DOHH2 (cell line): ENCODE results near the gene SNHG17.
"Not testable (repeated sequence)": the region's sequence is repeated elsewhere in the genome, so short reads cannot be mapped to it uniquely, and the experiment has no call there.

Experiments
- CTCF ChIP-seq: fragments of 200-600 bp; sonication (generic); IDR thresholded peaks from one replicate; pipeline ENCODE4 v1.5.1; 2014; ENCODE audit warnings: antibody characterized with exemption, mild to moderate bottlenecking, low read depth, low read length; ENCODE audit not compliant: poor library complexity, severe bottlenecking
- EZH2phosphoT487 ChIP-seq: fragments of 200-600 bp; sonication (generic); IDR thresholded peaks from 2 replicates; pipeline ENCODE4 v1.6.1; 2017; ENCODE audit warnings: borderline replicate concordance, mild to moderate bottlenecking, antibody characterized with exemption, low read length, moderate library complexity, mixed read lengths

GRCh38 chr20:38432870-38433269 lies 2.3 kb downstream of the SNHG17 start:
- not testable (repeated sequence) for TF ChIP-seq CTCF, EZH2phosphoT487
